GM23248 (cell line): ENCODE measurements around the gene RAB35.

Source experiments
- EZH2 ChIP-seq: fragments of 200-600 bp; sonication (generic); IDR thresholded peaks from 2 replicates; pipeline ENCODE4 v1.6.1; 2018; ENCODE audit warnings: antibody characterized with exemption, mild to moderate bottlenecking; ENCODE audit not compliant: insufficient read depth, poor library complexity, severe bottlenecking
- EZH2phosphoT487 ChIP-seq: fragments of 200-600 bp; sonication (generic); IDR thresholded peaks from 2 replicates; pipeline ENCODE4 v1.6.1; 2018; ENCODE audit warnings: antibody characterized with exemption, moderate library complexity, mild to moderate bottlenecking, low read depth; ENCODE audit not compliant: insufficient read depth

DNA sequence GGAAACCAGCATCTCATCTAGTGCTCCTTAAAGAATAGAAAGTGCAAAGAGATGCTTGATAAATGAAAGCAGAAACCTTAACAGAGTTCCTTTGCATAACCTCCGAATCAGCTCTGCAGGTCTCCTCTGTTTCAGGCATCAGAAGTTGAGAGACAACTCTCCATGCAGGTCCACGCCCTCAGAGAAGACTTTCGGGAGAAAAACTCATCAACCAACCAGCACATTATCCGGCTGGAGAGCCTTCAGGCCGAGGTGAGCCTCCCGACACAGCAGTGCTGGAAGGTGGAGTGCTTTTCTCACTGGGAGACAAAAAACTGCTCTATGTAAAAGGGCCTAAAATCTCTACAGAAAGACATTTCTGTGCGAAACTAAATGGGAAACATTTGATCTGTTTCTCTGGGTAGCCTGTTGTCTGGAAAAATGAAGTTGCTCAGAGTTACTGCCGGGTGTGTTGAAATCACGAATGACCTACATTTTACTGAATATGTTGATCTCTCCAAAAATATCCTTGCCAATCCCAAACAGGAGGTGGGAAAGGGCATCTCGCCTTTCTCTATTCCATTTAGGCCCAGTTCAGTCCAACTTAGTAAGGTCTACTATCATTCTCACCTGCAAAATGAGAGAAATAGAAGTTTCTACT is 54.9 kb downstream of the RAB35 start:
- TF ChIP-seq EZH2phosphoT487 (no peak), EZH2 (no peak)
